ENCODE data around the gene FXYD7.

- no peak for TF ChIP-seq HNRNPUL1 (IDR thresholded peaks at IDR 0.05; ENCODE audit: low read length)
- TF ChIP-seq SAP30 (IDR thresholded peaks at IDR 0.05; ENCODE audit: borderline replicate concordance, insufficient read depth, low read depth, low read length, poor library complexity, severe bottlenecking): no peak
- TF ChIP-seq, protein P1, sequence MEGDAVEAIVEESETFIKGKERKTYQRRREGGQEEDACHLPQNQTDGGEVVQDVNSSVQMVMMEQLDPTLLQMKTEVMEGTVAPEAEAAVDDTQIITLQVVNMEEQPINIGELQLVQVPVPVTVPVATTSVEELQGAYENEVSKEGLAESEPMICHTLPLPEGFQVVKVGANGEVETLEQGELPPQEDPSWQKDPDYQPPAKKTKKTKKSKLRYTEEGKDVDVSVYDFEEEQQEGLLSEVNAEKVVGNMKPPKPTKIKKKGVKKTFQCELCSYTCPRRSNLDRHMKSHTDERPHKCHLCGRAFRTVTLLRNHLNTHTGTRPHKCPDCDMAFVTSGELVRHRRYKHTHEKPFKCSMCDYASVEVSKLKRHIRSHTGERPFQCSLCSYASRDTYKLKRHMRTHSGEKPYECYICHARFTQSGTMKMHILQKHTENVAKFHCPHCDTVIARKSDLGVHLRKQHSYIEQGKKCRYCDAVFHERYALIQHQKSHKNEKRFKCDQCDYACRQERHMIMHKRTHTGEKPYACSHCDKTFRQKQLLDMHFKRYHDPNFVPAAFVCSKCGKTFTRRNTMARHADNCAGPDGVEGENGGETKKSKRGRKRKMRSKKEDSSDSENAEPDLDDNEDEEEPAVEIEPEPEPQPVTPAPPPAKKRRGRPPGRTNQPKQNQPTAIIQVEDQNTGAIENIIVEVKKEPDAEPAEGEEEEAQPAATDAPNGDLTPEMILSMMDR (IDR thresholded peaks at IDR 0.05 in 2 of 3, conservative IDR thresholded peaks at IDR 0.05 in 1 of 3; ENCODE audit: insufficient read depth in 2 of 3, low read depth in 1 of 3, low read length in 3 of 3): no peak
- no peak for TF ChIP-seq SMC3 (conservative IDR thresholded peaks at IDR 0.05; ENCODE audit: insufficient read depth, low read depth, low read length)
- no peak for TF ChIP-seq ZNF436 (CRISPR knock-in tag; IDR thresholded peaks at IDR 0.05)
- no peak for TF ChIP-seq U2AF1 (optimal IDR thresholded peaks at IDR 0.05; ENCODE audit: low read depth, low read length)
- TF ChIP-seq ELK1 (CRISPR knock-in tag; IDR thresholded peaks at IDR 0.05): no peak
- no peak for TF ChIP-seq ZC3H11A (IDR thresholded peaks at IDR 0.05; ENCODE audit: low read depth, low read length)
- no peak for TF ChIP-seq CREB1 (IDR thresholded peaks at IDR 0.05)
- no peak for TF ChIP-seq CREB1 (CRISPR knock-in tag; IDR thresholded peaks at IDR 0.05)
- no peak; the same call in 1 of the 2 replicates for TF ChIP-seq POLR2A (conservative IDR thresholded peaks at IDR 0.05)
- TF ChIP-seq ZBTB49 (CRISPR knock-in tag; IDR thresholded peaks at IDR 0.05; ENCODE audit: borderline replicate concordance): no peak
- no peak for TF ChIP-seq ZNF232 (CRISPR knock-in tag; IDR thresholded peaks at IDR 0.05)
- TF ChIP-seq, protein P2, sequence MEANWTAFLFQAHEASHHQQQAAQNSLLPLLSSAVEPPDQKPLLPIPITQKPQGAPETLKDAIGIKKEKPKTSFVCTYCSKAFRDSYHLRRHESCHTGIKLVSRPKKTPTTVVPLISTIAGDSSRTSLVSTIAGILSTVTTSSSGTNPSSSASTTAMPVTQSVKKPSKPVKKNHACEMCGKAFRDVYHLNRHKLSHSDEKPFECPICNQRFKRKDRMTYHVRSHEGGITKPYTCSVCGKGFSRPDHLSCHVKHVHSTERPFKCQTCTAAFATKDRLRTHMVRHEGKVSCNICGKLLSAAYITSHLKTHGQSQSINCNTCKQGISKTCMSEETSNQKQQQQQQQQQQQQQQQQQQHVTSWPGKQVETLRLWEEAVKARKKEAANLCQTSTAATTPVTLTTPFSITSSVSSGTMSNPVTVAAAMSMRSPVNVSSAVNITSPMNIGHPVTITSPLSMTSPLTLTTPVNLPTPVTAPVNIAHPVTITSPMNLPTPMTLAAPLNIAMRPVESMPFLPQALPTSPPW (CRISPR knock-in tag; IDR thresholded peaks at IDR 0.05): peak; percentile 24; the same call in 1 of the 2 replicates
- no peak; the same call in 1 of the 2 replicates for TF ChIP-seq ZNF589 (CRISPR knock-in tag; IDR thresholded peaks at IDR 0.05; ENCODE audit: low read depth)
Observed at GRCh38 chr19:35165200-35166058, 22.4 kb downstream of the FXYD7 start.
